H1 (cell line): Measurements from ENCODE around the gene MNAT1.

Experiments used
- CEBPB ChIP-seq: IDR thresholded peaks from 2 replicates; pipeline ENCODE4 v1.6.1; 2012; ENCODE audit warnings: low read depth, low read length
- CTCF ChIP-seq, 3 experiments: IDR thresholded peaks; 1 replicate in 2 of 3; 2 replicates in 1 of 3; pipeline versions ENCODE4 v1.5.1 to v1.6.1; 2011; ENCODE audit warnings: low read length in 3 of 3, mild to moderate bottlenecking in 3 of 3, inconsistent platforms in 2 of 3, low read depth in 1 of 3, moderate library complexity in 1 of 3; ENCODE audit not compliant: insufficient read depth in 1 of 3; ENCODE audit errors: control extremely low read depth in 1 of 3
- EZH2 ChIP-seq: fragments of 200-600 bp; sonication (generic); IDR thresholded peaks from 2 replicates; pipeline ENCODE4 v1.7.1; 2012; ENCODE audit warnings: low read depth, mild to moderate bottlenecking, moderate library complexity, low read length, inconsistent platforms; ENCODE audit not compliant: severe bottlenecking
- POLR2AphosphoS5 ChIP-seq: IDR thresholded peaks from 2 replicates; pipeline ENCODE4 v1.6.1; 2011; ENCODE audit warnings: low read depth, low read length
- RAD21 ChIP-seq, 2 experiments: IDR thresholded peaks in 1 of 2; conservative IDR thresholded peaks in 1 of 2; 2 replicates each; pipeline ENCODE4 v1.6.1; 2011; ENCODE audit warnings: low read depth in 2 of 2, low read length in 2 of 2, improper control_type of control experiment in 1 of 2, inconsistent platforms in 1 of 2, mild to moderate bottlenecking in 1 of 2, moderate library complexity in 1 of 2
- RFX5 ChIP-seq: IDR thresholded peaks from 2 replicates; pipeline ENCODE4 v1.6.1; 2011; ENCODE audit warnings: low read depth, low read length, improper control_type of control experiment, borderline replicate concordance
- SIN3A ChIP-seq, 2 experiments: IDR thresholded peaks in 1 of 2; conservative IDR thresholded peaks in 1 of 2; 2 replicates each; pipeline ENCODE4 v1.6.1; 2011 to 2012; ENCODE audit warnings: low read length in 2 of 2, improper control_type of control experiment in 1 of 2, low read depth in 1 of 2, mild to moderate bottlenecking in 1 of 2
- TF ChIP-seq, protein P1 (sequence below): IDR thresholded peaks from 2 replicates; pipeline ENCODE4 v1.6.1; 2012; ENCODE audit warnings: low read length, inconsistent platforms
- TF ChIP-seq, protein P2 (sequence below): IDR thresholded peaks from 2 replicates; pipeline ENCODE4 v1.6.1; 2012; ENCODE audit warnings: inconsistent platforms

DNA sequence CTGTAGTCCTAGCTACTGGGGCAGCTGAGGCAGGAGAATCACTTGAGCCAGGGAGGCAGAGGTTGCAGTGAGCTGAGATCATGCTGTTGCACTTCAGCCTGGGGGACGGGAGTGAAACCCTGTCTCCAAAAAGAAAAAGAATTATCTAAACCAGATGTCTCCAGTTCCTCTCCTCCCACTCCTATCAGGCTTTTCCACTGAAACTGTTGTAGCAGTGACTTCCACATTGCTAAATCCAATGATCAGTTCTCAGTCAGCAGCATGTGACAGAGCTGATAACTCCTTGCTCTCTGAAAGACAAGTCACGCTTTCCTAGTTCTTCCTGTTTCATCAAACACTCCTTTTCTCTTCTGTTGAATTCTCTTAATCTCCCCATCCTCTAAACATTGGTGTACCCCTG is 255.0 kb downstream of the MNAT1 start:
- TF ChIP-seq EZH2 (no peak), RAD21 (IDR thresholded peaks at IDR 0.05 in 1 of 2, conservative IDR thresholded peaks at IDR 0.05 in 1 of 2; ENCODE audit: low read depth in 2 of 2, low read length in 2 of 2) (no peak), CEBPB (no peak), POLR2AphosphoS5 (no peak), CTCF (IDR thresholded peaks at IDR 0.05; ENCODE audit: control extremely low read depth in 1 of 3, insufficient read depth in 1 of 3, low read depth in 1 of 3, low read length in 3 of 3) (no peak), RFX5 (no peak), SIN3A (conservative IDR thresholded peaks at IDR 0.05 in 1 of 2, IDR thresholded peaks at IDR 0.05 in 1 of 2; ENCODE audit: low read depth in 1 of 2, low read length in 2 of 2) (no peak)
- TF ChIP-seq, protein P1, sequence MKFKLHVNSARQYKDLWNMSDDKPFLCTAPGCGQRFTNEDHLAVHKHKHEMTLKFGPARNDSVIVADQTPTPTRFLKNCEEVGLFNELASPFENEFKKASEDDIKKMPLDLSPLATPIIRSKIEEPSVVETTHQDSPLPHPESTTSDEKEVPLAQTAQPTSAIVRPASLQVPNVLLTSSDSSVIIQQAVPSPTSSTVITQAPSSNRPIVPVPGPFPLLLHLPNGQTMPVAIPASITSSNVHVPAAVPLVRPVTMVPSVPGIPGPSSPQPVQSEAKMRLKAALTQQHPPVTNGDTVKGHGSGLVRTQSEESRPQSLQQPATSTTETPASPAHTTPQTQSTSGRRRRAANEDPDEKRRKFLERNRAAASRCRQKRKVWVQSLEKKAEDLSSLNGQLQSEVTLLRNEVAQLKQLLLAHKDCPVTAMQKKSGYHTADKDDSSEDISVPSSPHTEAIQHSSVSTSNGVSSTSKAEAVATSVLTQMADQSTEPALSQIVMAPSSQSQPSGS: no peak
- TF ChIP-seq, protein P2, sequence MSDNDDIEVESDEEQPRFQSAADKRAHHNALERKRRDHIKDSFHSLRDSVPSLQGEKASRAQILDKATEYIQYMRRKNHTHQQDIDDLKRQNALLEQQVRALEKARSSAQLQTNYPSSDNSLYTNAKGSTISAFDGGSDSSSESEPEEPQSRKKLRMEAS: no peak
